ENCODE measurements around the gene SUMF2. TPM values are rescaled to one million over a fixed set of nuclear protein-coding genes. Genes with fewer than 3 reads are reported as not detected.
"Not testable (repeated sequence)": the region's sequence is repeated elsewhere in the genome, so short reads cannot be mapped to it uniquely, and the experiment has no call there.

SUMF2 gene
- 100 to 1,000 TPM in 3 of 5 donors, 10 to 100 TPM in 2; 92.6 to 126 (median 102) TPM for polyA plus RNA-seq (ENCODE audit: insufficient read depth in 1 of 5, insufficient read length in 5 of 5, low replicate concordance in 1 of 5)
- long read RNA-seq, donor 1, transcript SUMF2-208 (9 exons, 2,052 nt): major isoform, 18 of 137 reads
- long read RNA-seq, donor 1, transcript SUMF2-216 (3 exons, 1,195 nt): minor isoform, 5 of 137 reads
- long read RNA-seq, donor 1, partial matches to known transcripts: 102 of 137 reads
- long read RNA-seq, donor 1, other reads (novel, unspliced or antisense): 0 of 137 reads
- long read RNA-seq, donor 2, transcript SUMF2-208 (9 exons, 2,052 nt): major isoform, 8 of 12 reads
- long read RNA-seq, donor 2, partial matches to known transcripts: 0 of 12 reads
- long read RNA-seq, donor 2, other reads (novel, unspliced or antisense): 0 of 12 reads
- long read RNA-seq, donor 3, transcript SUMF2-208 (9 exons, 2,052 nt): major isoform, 8 of 83 reads
- long read RNA-seq, donor 3, partial matches to known transcripts: 67 of 83 reads
- long read RNA-seq, donor 3, other reads (novel, unspliced or antisense): 0 of 83 reads
- long read RNA-seq, donor 4, transcript SUMF2-217 (4 exons, 570 nt): minor isoform, 5 of 19 reads
- long read RNA-seq, donor 4, transcript SUMF2-208 (9 exons, 2,052 nt): major isoform, 7 of 19 reads
- long read RNA-seq, donor 4, partial matches to known transcripts: 0 of 19 reads
- long read RNA-seq, donor 4, other reads (novel, unspliced or antisense): 0 of 19 reads
- long read RNA-seq, donor 5, transcript SUMF2-216 (3 exons, 1,195 nt): minor isoform, 6 of 1,825 reads
- long read RNA-seq, donor 5, transcript SUMF2-208 (9 exons, 2,052 nt): major isoform, 11 of 1,825 reads
- long read RNA-seq, donor 5, partial matches to known transcripts: 509 of 1,825 reads
- long read RNA-seq, donor 5, other reads (novel, unspliced or antisense): 1,291 of 1,825 reads
- long read RNA-seq, donor 6, transcript SUMF2-208 (9 exons, 2,052 nt): major isoform, 21 of 41 reads
- long read RNA-seq, donor 6, partial matches to known transcripts: 7 of 41 reads
- long read RNA-seq, donor 6, other reads (novel, unspliced or antisense): 0 of 41 reads
- long read RNA-seq, donor 7, transcript SUMF2-208 (9 exons, 2,052 nt): major isoform, 15 of 19 reads
- long read RNA-seq, donor 7, partial matches to known transcripts: 0 of 19 reads
- long read RNA-seq, donor 7, other reads (novel, unspliced or antisense): 0 of 19 reads
- long read RNA-seq, donor 8, transcript SUMF2-208 (9 exons, 2,052 nt): major isoform, 6 of 10 reads
- long read RNA-seq, donor 8, partial matches to known transcripts: 0 of 10 reads
- long read RNA-seq, donor 8, other reads (novel, unspliced or antisense): 0 of 10 reads

DNA sequence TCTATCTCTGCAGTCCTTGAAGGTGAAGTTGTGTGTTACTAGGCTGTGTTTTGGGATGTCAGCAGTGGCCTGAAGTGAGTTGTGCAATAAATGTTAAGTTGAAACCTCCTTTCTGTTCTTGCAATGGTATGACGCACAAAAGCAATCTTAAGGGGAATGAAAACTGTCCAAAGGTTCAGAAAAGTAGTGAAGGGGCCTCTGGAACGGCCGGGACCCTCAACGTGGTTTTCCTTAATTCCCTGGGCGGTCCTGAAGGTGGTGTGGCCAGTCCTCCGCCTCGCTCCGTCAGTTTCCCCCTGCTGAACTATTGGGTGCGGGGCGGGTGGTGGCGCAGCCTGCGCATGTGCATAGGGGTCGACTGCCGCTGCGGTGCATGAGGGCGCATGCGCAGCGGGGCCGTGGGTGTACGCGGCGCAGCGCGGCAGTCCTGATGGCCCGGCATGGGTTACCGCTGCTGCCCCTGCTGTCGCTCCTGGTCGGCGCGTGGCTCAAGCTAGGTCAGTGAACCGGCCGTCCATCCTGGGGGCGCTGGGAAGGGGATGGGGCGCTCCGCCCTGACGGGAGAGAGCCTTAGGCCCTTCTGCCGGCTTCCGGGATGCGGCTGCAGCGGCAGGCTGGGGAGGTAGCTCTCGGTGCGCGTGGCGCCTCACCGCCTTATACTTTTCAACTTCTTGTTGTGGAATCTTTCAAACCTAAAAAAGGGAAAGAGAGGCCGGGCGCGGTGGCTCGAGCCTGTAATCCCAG lies at the start of gene SUMF2:
SUMF2 (plus strand) TSS at position 405 of the 744 bp plus-strand sequence; CDS start at position 431, 26 bp downstream.
- DNase-seq: peak; percentile 94 to 95

GRCh38 chr7:56017015-56017414 lies 47.1 kb upstream of the SUMF2 start:
- DNase-seq: not testable (repeated sequence)

- no peak for DNase-seq
These were observed 44.6 kb upstream of the SUMF2 start for GRCh38 chr7:56019501-56019900.

GRCh38 chr7:56023500-56023899 lies 40.6 kb upstream of the SUMF2 start:
- DNase-seq: no peak

- DNase-seq: no peak
These were observed 37.5 kb upstream of the SUMF2 start for GRCh38 chr7:56026538-56026937.

DNA sequence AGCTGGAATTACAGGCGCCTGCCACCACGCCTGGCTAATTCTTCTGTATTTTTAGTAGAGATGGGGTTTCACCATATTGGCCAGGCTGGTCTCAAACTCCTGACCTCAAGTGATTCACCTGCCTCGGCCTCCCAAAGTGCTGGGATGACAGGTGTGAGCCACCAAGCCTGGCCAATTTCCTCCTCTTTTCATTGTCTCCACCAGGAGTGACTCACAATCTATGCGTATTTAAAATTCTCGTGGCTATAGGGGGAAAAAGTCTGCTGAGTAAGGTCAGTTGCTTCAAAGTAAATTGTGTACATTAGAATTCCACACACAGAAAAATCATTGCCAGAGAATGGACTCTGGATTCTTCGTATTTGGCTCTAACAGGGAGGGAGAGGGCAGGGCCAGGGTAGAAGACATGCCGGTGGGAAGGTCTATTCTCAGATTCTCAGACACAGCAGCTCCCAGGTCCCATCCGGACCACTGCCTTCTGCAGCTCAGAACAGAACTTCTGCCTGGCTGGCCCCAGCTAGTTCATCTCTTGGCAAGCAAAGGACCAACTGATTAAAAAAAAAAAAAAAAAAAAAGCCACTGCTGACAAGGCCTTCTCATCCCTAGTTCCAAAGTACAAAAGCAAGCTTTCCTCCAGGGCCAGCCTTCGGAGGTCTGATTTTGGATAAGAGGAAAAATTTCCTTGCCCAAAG lies 35.0 kb upstream of the SUMF2 start:
- no peak for DNase-seq

- DNase-seq: no peak
These were observed 33.7 kb upstream of the SUMF2 start for GRCh38 chr7:56030340-56030739.

GRCh38 chr7:56031556-56031955 lies 32.5 kb upstream of the SUMF2 start:
- not testable (repeated sequence) for DNase-seq

DNA sequence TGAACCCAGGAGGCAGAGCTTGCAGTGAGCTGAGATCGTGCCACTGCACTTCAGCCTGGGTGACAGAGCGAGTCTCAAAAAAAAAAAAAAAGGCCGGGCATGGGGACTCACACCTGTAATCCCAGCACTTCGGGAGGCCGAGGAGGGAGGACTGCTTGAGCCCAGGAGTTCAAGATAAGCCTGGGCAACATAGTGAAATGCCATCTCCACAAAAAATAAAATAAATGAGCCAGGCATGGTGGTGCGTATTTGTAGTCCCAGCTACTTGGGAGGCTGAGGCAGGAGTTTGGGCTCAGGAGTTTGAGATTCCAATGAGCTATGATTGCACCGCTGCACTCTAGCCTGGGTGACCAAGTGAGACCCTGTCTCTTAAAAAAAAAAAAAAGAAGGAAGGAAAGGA lies 31.5 kb upstream of the SUMF2 start:
- not testable (repeated sequence) for DNase-seq

- peak; percentile 47 to 55 for DNase-seq
These were observed 30.2 kb upstream of the SUMF2 start for GRCh38 chr7:56033671-56034432.

DNA sequence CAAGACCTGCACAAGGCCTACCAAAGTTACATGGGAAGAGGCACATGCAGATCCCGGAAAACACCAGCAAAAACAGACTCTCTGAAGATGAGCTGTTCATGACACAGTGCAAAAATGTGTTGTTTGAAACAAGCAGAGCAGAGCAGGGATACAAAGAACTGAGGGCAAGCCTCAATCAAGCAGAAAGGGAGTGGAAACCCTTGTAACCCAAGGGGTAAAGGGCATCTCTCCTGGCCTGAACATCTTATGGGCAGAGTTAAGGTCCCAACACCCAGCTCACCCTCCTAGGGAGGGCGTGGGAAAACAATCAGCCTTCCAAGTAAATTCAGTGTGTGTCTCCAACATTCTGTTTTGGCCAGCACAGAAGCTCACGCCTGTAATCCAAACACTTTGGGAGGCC lies 23.4 kb upstream of the SUMF2 start:
- DNase-seq: no peak

GRCh38 chr7:56045758-56046157 lies 18.3 kb upstream of the SUMF2 start:
- not testable (repeated sequence) for DNase-seq

DNA sequence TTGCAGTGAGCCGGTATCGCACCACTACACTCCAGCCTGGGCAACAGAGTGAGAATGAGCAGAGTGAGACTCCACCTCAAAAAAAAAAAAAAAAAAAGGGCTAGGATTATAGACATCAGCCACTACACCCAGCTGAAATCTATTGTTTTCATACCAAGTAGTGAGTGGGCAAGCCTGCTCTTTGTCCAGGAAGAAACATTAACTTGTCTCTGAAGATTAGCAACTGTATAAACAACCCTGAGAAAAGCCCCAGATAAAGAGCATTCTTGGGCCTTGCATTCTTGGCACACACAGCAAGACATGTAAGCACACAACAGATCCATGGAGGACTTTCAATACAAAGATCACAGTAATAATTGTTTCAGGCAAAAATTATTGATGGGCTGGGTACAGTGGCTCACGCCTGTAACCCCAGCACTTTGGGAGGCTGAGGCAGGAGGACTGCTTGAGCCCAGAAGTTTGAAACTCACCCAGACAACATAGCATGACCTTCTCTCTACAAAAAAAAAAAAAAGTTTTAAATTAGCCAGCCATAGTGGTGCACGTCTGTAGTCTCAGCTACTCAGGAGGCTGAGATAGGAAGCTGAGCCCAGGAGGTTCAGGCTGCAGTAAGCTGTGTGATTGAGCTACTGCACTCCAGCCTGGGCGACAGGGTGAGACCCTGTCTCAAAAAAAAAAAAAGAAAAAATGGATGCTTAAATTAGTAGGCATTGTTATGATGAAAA lies 17.2 kb upstream of the SUMF2 start:
- peak; percentile 37 to 42 for DNase-seq

DNA sequence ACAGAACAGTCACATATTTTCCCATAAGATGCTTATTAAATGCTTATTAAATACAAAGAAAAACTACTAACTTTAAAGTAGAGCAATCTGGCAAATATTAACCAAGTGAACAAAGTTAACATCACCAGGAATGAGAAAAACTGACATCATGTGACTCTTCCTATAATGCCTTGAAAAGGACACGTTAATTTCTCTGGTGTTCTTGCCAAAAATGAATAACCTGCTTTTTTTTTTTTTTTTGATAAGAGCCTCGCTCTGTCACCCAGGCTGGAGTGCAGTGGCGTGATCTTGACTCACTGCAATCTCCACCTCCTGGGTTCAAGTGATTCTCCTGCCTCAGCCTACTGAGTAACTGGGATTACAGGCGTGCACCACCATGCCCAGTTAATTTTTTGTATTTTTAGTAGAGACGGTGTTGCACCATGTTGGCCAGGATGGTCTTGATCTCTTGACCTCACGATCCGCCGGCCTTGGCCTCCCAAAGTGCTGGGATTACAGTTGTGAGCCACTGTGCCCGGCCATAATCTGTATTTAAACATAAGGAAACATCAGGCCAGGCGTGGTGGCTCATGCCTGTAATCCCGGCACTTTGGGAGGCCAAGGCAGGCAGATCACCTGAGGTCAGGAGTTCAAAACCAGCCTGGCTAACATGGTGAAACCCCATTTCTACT lies 16.5 kb upstream of the SUMF2 start:
- DNase-seq: not testable (repeated sequence)

- no peak for DNase-seq
These were observed 15.8 kb upstream of the SUMF2 start for GRCh38 chr7:56048245-56048644.

GRCh38 chr7:56048763-56049162 lies 15.3 kb upstream of the SUMF2 start:
- not testable (repeated sequence) for DNase-seq

DNA sequence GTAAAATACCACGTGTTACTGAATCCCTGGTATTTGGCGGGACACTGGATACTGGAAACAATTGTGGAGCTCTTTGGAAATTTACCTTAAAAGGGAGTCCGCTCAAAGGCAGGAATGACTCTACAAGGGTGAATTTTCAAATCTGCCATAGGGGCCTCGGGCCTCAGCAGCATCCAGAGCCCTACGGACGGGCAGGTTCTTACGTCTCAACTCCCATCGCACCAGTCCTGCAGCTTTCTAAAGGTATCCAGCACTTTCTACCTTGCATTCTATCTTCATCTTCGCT lies 13.1 kb upstream of the SUMF2 start:
- DNase-seq: no peak
